Measurements from ENCODE around the gene ERAP2.
A peak's percentile ranks its signal among the peaks of the same experiment; 100 is the strongest.

ERAP2 gene

GRCh38 chr5:96935559-96936430 is 59.5 kb downstream of the ERAP2 start, which contains the start of gene LNPEP:
Gene LNPEP (plus strand): TSS chr5:96936080. CDS start chr5:96936156, 76 bp downstream.
- DNase-seq = peak; percentile 91 to 95

DNA sequence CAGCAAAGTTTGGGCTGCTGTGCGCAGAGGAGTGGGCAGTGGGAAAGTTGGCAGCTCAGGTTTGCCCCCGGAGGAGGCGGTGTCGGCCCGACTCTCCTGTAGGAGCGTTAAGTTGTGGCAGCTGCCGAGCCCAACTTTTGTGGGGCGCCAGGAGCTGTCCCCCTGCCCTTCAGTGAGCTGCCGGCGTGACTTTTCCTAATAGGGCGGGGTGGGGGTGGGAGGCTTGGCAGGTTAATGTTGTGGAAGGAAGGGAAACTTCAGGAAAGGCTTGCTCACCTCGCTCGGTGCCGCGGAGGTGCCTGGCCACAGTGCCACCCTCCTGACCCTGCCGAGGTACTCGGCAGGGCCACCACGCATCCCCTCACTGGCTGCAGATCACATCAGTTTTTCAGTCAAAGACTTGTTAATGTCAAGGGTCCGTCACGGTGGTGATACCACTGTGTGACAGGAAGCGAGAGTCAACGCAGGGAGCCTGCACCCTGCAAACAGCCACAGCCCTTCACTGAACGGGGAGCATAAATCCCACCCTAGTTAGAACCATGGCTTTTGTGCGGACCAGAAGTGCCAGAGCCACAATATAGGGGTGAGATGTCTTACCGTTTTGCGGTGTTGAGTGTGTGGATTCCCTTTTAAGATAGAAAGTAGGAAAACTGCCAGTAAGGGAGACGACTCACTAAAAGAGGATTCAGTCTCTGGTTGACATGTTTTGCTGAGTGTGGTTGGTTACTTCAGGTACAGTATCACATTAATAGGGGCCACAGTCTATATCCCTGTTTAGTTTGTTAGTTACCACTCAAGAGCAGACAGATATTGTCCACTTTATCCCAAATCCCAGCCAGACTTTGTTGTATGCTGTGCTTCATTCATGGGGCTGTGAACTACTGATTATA is 60.4 kb downstream of the ERAP2 start:
- peak in 1 of 2 experiments; percentile 22 for DNase-seq

DNA sequence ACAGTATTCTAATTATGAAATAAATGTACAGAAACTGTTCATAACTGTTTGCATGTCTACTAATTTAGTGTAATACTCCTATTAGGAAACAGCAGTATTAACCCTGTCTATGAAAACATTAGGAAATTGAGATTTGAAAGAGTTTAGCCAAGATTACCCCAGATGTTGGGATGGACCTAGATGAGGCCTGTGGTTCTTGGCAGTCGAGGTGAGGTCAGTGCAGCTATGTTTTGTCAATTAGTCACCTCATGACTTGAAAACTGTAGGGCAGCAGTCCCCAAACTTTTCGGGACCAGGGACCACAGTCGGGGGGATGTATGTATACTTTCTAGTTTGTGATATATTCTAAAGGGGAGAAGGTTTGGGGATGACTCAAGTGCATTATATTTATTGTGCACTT is 64.3 kb downstream of the ERAP2 start:
- DNase-seq = no peak

- DNase-seq = no peak
Measured at GRCh38 chr5:96941140-96941539, 64.8 kb downstream of the ERAP2 start.

- no peak for DNase-seq
Measured at GRCh38 chr5:96942078-96942477, 65.8 kb downstream of the ERAP2 start.

GRCh38 chr5:96942911-96943310 is 66.6 kb downstream of the ERAP2 start:
- no peak for DNase-seq

- DNase-seq = no peak
Measured at GRCh38 chr5:96943799-96944198, 67.5 kb downstream of the ERAP2 start.

GRCh38 chr5:96945144-96945897 is 69.0 kb downstream of the ERAP2 start:
- DNase-seq = no peak

- DNase-seq = no peak
Measured at GRCh38 chr5:96946381-96946780, 70.1 kb downstream of the ERAP2 start.

DNA sequence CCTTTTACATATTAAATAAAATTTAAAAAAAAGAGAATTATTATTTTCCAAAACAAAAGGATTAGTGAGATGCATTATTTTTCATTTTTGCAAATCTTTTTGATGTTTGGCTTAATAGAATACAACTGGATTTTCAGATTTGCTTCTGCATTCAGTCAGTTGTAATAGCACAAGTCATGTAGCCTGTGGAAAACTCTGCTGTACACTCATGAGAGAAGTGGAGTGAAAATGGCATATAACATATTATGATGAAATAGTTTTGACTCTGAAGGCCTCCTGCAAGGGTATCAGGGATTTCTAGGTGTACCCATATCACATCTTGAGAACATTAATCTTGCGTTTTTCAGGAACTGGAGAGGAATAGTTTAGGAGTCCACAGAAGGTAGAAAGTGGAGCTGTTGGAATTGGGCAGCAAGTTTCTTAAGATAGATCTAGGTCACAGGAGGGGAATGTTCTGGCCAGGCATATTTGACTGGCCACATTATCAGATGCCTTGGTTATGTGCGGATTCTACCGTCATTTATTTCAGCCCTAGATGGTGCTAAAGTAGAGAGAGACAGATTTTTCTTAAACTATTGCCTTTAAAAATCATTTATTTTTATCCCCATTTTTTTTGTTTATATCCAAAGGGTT is 75.9 kb downstream of the ERAP2 start:
- no peak for DNase-seq

DNA sequence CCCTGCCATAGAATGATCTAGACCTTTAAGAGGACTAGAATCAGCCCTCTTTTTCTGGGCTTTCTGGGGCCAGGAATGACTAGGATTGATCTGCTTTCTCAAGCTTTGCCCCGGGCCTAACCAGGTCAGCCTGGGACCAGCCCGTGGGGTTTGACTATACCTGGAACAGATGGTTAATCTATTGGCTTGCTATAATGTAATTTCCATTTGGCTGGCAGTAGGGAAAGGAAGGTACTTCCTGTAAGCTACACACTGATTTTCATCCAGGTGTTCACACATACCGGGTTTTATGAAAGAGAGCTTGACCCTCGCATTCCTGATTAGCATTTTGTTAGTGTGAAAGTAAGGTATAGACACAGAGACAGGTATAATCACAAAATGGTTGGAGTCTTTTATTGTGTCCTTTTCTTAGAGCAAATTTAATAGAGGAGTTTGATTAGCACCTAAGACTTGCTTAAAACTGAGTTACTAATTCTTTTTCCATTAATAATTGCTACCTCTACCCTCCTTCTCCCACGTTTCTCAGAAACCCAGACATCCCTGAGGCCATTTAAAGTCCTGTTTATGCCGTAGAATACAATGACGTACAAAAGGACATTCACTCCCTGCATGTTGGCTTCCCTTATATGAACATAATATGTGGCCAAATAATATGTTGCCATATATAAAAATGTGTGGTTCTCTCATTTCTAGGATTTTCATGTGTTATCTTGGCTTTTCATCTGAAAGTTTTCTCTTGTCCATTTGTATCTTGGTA is 76.9 kb downstream of the ERAP2 start:
- DNase-seq = peak in 1 of 2 experiments; percentile 61

- no peak for DNase-seq
Measured at GRCh38 chr5:96957254-96958049, 81.2 kb downstream of the ERAP2 start.

GRCh38 chr5:96958977-96959376 is 82.7 kb downstream of the ERAP2 start:
- DNase-seq = no peak

GRCh38 chr5:96961053-96961452 is 84.8 kb downstream of the ERAP2 start:
- no peak for DNase-seq

DNA sequence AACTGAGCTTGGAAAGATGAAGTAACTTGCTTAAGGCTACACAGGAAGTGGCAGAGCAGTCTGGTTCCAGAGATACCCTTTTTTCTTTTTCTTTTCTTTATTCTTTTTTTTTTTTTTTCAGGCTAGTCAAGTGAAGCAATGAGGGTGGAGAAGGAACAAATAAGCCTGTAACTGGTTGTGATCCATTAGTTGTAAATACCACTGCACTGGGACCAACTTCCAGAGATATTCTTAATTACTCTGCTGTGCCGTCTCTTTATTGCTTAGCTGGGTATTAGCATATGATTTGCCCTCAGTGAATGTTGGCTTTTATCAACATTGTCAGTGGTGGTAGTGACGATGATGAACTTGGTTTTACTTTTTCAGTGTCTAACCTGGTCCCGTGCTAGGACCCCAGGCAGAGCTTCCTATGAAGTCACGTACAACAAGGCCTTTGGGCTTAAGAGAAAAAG is 86.3 kb downstream of the ERAP2 start:
- no peak for DNase-seq

GRCh38 chr5:96963267-96963666 is 87.0 kb downstream of the ERAP2 start:
- no peak for DNase-seq

DNA sequence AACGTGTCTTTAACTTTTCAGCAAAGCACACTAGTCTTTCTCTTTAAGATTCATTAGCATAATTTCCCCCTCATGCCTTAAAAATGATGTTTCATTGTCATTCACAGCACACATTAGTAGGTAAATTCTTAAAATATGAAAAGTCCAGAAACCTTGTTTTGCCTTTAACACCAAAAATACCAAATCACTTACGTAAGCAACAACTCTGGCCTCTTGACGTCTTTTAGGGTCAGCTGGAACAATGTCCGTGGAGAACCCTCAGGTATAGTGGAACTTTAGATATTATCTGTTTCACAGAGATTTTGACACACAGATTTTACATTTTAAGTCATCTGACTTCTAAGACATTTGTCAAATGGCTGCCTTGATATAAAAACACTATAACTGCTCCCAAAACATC is 90.5 kb downstream of the ERAP2 start:
- no peak for DNase-seq

- no peak for DNase-seq
Measured at GRCh38 chr5:96967400-96967799, 91.1 kb downstream of the ERAP2 start.

GRCh38 chr5:96968074-96968473 is 91.8 kb downstream of the ERAP2 start:
- peak in 1 of 2 experiments; percentile 15 for DNase-seq

GRCh38 chr5:96968614-96969013 is 92.3 kb downstream of the ERAP2 start:
- DNase-seq = peak in 1 of 2 experiments; percentile 4
